Mucosa of rectum (tissue), 2 donors: ENCODE measurements around the gene ACTL7B.
"Not testable (repeated sequence)": the region's sequence is repeated elsewhere in the genome, so short reads cannot be mapped to it uniquely, and the experiment has no call there.

Source experiments
- H3K27ac ChIP-seq, 2 donors: one replicate each; pipeline ENCODE4 v1.7.0; 2013; ENCODE audit warnings: inconsistent platforms in 2 of 2, low read depth in 2 of 2, low read length in 2 of 2
- H3K27me3 ChIP-seq, 2 donors: one replicate each; pipeline ENCODE4 v1.7.0; 2013; ENCODE audit warnings: low read length in 2 of 2; ENCODE audit not compliant: control insufficient read depth in 2 of 2, insufficient read depth in 2 of 2
- H3K36me3 ChIP-seq, 2 donors: one replicate each; pipeline ENCODE4 v1.7.0; 2013; ENCODE audit warnings: low read length in 2 of 2; ENCODE audit not compliant: control insufficient read depth in 2 of 2, insufficient read depth in 2 of 2
- H3K4me1 ChIP-seq, 2 donors: one replicate each; pipeline ENCODE4 v1.7.0; 2013; ENCODE audit warnings: low read length in 2 of 2, mild to moderate bottlenecking in 1 of 2; ENCODE audit not compliant: control insufficient read depth in 2 of 2, insufficient read depth in 2 of 2
- H3K4me3 ChIP-seq, 2 donors: one replicate each; pipeline ENCODE4 v1.7.0; 2013; ENCODE audit warnings: low read length in 2 of 2
- H3K9ac ChIP-seq, 2 donors: one replicate each; pipeline ENCODE4 v1.7.0; 2013; ENCODE audit warnings: low read length in 2 of 2, low read depth in 1 of 2, mild to moderate bottlenecking in 1 of 2
- H3K9me3 ChIP-seq, 2 donors: one replicate each; pipeline ENCODE4 v1.7.0; 2013; ENCODE audit warnings: low read length in 2 of 2; ENCODE audit not compliant: control insufficient read depth in 2 of 2
- donor health status: healthy.
- donor health status: Normal muscosa, but diverticular disease.

The ACTL7B gene

GRCh38 chr9:108860354-108860753 lies 4.6 kb upstream of the ACTL7B start:
- H3K27me3 ChIP-seq = no peaks in the 10 kb centered on the region

DNA sequence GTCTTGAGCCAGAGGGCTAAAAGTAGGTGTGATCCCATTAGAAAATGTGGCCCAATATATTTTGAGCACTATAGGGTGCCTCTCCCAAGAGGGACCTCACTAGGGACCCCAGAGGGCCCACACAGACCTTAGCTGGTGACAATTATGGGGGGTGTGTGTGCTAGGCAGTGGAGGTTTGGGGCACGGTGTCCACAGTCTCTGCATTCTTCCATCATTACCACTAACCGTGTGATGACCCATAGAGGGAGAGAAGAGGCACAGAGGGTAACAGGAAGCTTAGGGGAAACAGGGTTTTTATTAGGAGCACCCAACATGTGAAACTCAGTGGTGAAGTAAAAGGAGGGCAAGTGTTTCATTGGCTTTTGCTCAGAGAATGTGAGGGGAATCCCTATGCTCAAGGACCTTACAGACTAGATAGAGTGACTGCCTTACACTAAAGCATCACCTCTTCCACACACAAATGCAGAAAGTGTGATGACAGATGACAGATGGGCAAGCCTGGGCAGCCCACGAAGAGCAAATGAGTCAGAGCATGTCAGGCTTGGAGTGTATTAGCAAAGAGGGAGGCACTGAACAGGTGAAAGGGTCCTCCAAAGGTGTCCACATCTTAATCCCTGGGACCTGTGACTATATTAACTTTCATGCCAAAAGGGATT lies 3.8 kb upstream of the ACTL7B start:
- Histone ChIP-seq H3K9me3 (no peaks in the 10 kb centered on the region), H3K27me3 (no peaks in the 10 kb centered on the region), H3K4me1 (no peaks in the 10 kb centered on the region), H3K4me3 (no peak overlapping the region), H3K36me3 (no peaks in the 10 kb centered on the region), H3K27ac (no peak overlapping the region), H3K9ac (no peak overlapping the region)

More at GRCh38 chr9:108860354-108860753, 4.6 kb upstream of the ACTL7B start:
- Histone ChIP-seq H3K9ac (no peak overlapping the region), H3K27ac (no peak overlapping the region), H3K4me3 (no peak overlapping the region), H3K4me1 (peaks cover 0 to 2% of the 10 kb centered on the region in 2 donors), H3K36me3 (no peaks in the 10 kb centered on the region), H3K9me3 (no peaks in the 10 kb centered on the region)

GRCh38 chr9:108857572-108857971 lies 1.8 kb upstream of the ACTL7B start:
- Histone ChIP-seq H3K4me1 (no peaks in the 10 kb centered on the region), H3K36me3 (no peaks in the 10 kb centered on the region), H3K9me3 (no peaks in the 10 kb centered on the region)

DNA sequence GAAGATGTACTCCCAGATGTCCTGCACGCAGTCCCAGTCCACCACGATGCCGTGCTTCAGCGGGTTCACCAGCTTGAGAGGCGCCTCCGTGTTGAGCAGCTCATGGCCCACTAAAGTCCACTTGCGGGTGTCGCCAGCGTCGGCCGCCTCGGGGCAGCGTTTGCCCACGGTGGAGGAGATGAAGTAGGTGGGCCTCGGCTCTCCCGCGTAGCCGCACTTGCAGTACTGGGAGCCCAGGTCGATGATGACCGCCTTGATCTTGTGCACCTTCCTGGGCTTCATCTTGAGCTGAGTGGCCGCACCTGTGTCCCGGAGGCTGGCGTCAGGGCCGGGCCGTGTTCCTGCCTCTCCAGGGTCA lies 278 bp downstream of the ACTL7B start:
- Histone ChIP-seq H3K9me3 (no peaks in the 10 kb centered on the region), H3K9ac (no peak overlapping the region), H3K4me3 (no peak overlapping the region), H3K4me1 (no peaks in the 10 kb centered on the region), H3K27ac (no peak overlapping the region), H3K27me3 (no peaks in the 10 kb centered on the region), H3K36me3 (no peaks in the 10 kb centered on the region)

More at GRCh38 chr9:108857572-108857971, 1.8 kb upstream of the ACTL7B start:
- Histone ChIP-seq H3K27ac (no peak overlapping the region), H3K27me3 (no peaks in the 10 kb centered on the region), H3K9ac (no peak overlapping the region), H3K4me3 (no peak overlapping the region)

GRCh38 chr9:108854641-108855528 lies 901 bp downstream of the ACTL7B start:
- Histone ChIP-seq H3K27ac (no peak overlapping the region), H3K4me3 (no peak overlapping the region), H3K9me3 (no peaks in the 10 kb centered on the region), H3K27me3 (no peaks in the 10 kb centered on the region), H3K36me3 (no peaks in the 10 kb centered on the region), H3K4me1 (no peaks in the 10 kb centered on the region), H3K9ac (no peak overlapping the region)

GRCh38 chr9:108854094-108854493 lies 1.7 kb downstream of the ACTL7B start:
- H3K27ac ChIP-seq = no peak overlapping the region
- H3K36me3 ChIP-seq = no peaks in the 10 kb centered on the region
- no peaks in the 10 kb centered on the region for H3K4me1 ChIP-seq
- no peaks in the 10 kb centered on the region for H3K9me3 ChIP-seq
- no peak overlapping the region for H3K4me3 ChIP-seq
- no peak overlapping the region for H3K9ac ChIP-seq
- no peaks in the 10 kb centered on the region for H3K27me3 ChIP-seq

DNA sequence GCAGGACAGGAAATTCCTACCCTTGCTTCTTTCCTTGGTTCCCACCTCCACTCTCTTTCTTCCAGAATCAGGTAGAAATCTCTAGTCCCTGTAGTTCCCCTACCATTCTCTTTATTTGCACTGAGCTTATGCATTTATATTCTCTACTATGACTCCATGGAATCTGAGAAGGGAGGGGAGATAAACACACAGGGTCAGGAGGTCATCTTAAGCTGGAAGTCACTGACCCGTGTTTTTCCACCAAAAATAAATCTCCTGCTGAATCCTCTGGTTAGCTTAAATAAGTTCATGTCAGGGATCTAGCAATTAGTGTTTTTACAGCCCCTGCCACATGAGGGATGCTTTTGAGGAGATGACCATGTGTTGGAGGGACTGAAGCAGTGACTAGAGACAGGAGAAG lies 3.7 kb downstream of the ACTL7B start:
- H3K9ac ChIP-seq = no peak overlapping the region
- no peaks in the 10 kb centered on the region for H3K36me3 ChIP-seq
- H3K27ac ChIP-seq = no peak overlapping the region
- no peak overlapping the region for H3K4me3 ChIP-seq
- no peaks in the 10 kb centered on the region for H3K9me3 ChIP-seq
- H3K27me3 ChIP-seq = no peaks in the 10 kb centered on the region
- H3K4me1 ChIP-seq = no peaks in the 10 kb centered on the region

- Histone ChIP-seq H3K9me3 (no peaks in the 10 kb centered on the region), H3K27ac (no peak overlapping the region), H3K4me1 (no peaks in the 10 kb centered on the region), H3K36me3 (no peaks in the 10 kb centered on the region), H3K9ac (no peak overlapping the region), H3K4me3 (no peak overlapping the region), H3K27me3 (no peaks in the 10 kb centered on the region)
These were observed 4.6 kb downstream of the ACTL7B start for GRCh38 chr9:108851138-108851537.

GRCh38 chr9:108850293-108850897 lies 5.4 kb downstream of the ACTL7B start:
- Histone ChIP-seq H3K27me3 (no peaks in the 10 kb centered on the region), H3K27ac (no peak overlapping the region), H3K9me3 (no peaks in the 10 kb centered on the region), H3K4me3 (no peak overlapping the region), H3K4me1 (no peaks in the 10 kb centered on the region), H3K9ac (no peak overlapping the region), H3K36me3 (no peaks in the 10 kb centered on the region)

DNA sequence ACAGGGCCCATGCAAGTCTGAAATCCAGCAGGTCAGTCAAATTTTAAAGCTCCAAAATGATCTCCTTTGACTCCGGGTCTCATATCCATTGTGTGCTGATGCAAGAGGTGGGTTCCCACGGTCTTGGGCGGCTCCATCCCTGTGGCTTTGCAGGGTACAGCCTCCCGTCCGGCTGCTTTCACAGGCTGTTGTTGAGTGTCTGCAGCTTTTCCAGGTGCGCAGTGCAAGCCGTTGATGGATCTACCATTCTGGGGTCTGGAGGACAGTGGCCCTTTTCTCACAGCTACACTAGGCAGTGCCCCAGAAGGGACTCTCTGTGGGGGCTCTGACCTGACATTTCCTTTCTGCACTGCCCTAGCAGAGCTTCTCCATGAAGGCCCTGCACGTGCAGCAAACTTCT lies 7.5 kb downstream of the ACTL7B start:
- H3K27me3 ChIP-seq, H3K4me3 ChIP-seq, H3K27ac ChIP-seq, H3K36me3 ChIP-seq, H3K9me3 ChIP-seq, H3K9ac ChIP-seq, H3K4me1 ChIP-seq: not testable (repeated sequence)
